Naive thymus-derived CD4-positive, alpha-beta T cell (primary cell): Measurements from ENCODE around the gene EPHA3. TPM values are rescaled to one million over a fixed set of nuclear protein-coding genes. Genes with fewer than 3 reads are reported as not detected.

ENCODE experiments used
- ATAC-seq: fragments of 150-1000 bp; cut with Tn5 transposase; 2 replicates; pipeline ENCODE4 v1.10.0; 2021; ENCODE audit warnings: mild to moderate bottlenecking, moderate library complexity
- CTCF ChIA-PET: fragments of 350-600 bp; sonication (Branson Sonifier 250); formaldehyde crosslinking; loops from one replicate; lab custom pipeline; 2021; ENCODE audit warnings: antibody characterized with exemption; lab: Charles Lee
- POLR2A ChIA-PET: fragments of 350-600 bp; sonication (Branson Sonifier 250); formaldehyde crosslinking; loops from one replicate; lab custom pipeline; 2021; ENCODE audit warnings: antibody characterized with exemption, inconsistent platforms; lab: Charles Lee
- DNase-seq, 9 donors: peaks; one replicate each; pipeline versions ENCODE4 v3.0.0 to v3.0.0-alpha.2; 2020 to 2022; ENCODE audit warnings: mixed read lengths in 1 of 9
- H3K27ac ChIP-seq: one replicate; pipeline ENCODE4 v1.7.0; 2013; ENCODE audit warnings: mild to moderate bottlenecking, low read depth, low read length, moderate library complexity
- H3K27me3 ChIP-seq, 2 donors: one replicate each; pipeline ENCODE4 v1.7.0; 2013; ENCODE audit warnings: low read length in 2 of 2, mild to moderate bottlenecking in 2 of 2, moderate library complexity in 2 of 2; ENCODE audit not compliant: control insufficient read depth in 2 of 2, insufficient read depth in 2 of 2
- H3K36me3 ChIP-seq, 3 experiments: 1 replicate in 2 of 3; 2 replicates in 1 of 3; pipeline ENCODE4 v1.7.0; 2013; ENCODE audit warnings: low read length in 3 of 3, mild to moderate bottlenecking in 3 of 3, moderate library complexity in 1 of 3; ENCODE audit not compliant: insufficient read depth in 3 of 3, control insufficient read depth in 2 of 3
- H3K4me1 ChIP-seq, 2 donors: one replicate each; pipeline ENCODE4 v1.7.0; 2013; ENCODE audit warnings: low read length in 2 of 2, mild to moderate bottlenecking in 2 of 2, moderate library complexity in 1 of 2; ENCODE audit not compliant: control insufficient read depth in 2 of 2, insufficient read depth in 2 of 2
- H3K4me3 ChIP-seq: 2 replicates; pipeline ENCODE4 v1.7.0; 2013; ENCODE audit warnings: mild to moderate bottlenecking, low read length
- H3K9me3 ChIP-seq, 3 experiments: 1 replicate in 2 of 3; 2 replicates in 1 of 3; pipeline ENCODE4 v1.7.0; 2013; ENCODE audit warnings: low read length in 3 of 3; ENCODE audit not compliant: control insufficient read depth in 2 of 3
- H3K27ac Mint-ChIP-seq, 9 donors: one replicate each; pipeline ENCODE4 v1.8.0; 2020 to 2022; ENCODE audit warnings: mixed read lengths in 9 of 9, mild to moderate bottlenecking in 8 of 9, moderate library complexity in 5 of 9, inconsistent platforms in 2 of 9
- H3K27me3 Mint-ChIP-seq, 5 donors: one replicate each; pipeline ENCODE4 v1.8.0; 2021 to 2022; ENCODE audit warnings: mixed read lengths in 5 of 5, mild to moderate bottlenecking in 1 of 5
- H3K36me3 Mint-ChIP-seq, 5 donors: one replicate each; pipeline ENCODE4 v1.8.0; 2020 to 2022; ENCODE audit warnings: mixed read lengths in 5 of 5, mild to moderate bottlenecking in 3 of 5, inconsistent platforms in 1 of 5
- H3K4me1 Mint-ChIP-seq, 7 donors: one replicate each; pipeline ENCODE4 v1.8.0; 2020 to 2022; ENCODE audit warnings: mixed read lengths in 7 of 7, mild to moderate bottlenecking in 3 of 7, inconsistent platforms in 1 of 7
- H3K4me3 Mint-ChIP-seq, 10 donors: one replicate each; pipeline ENCODE4 v1.8.0; 2020 to 2022; ENCODE audit warnings: mild to moderate bottlenecking in 10 of 10, mixed read lengths in 10 of 10, moderate library complexity in 6 of 10, inconsistent platforms in 2 of 10
- H3K9me3 Mint-ChIP-seq, 11 donors: one replicate each; pipeline ENCODE4 v1.8.0; 2020 to 2022; ENCODE audit warnings: mixed read lengths in 11 of 11, mild to moderate bottlenecking in 4 of 11, inconsistent platforms in 1 of 11, moderate library complexity in 1 of 11
- intact Hi-C, 2 donors: fragments of 100-400 bp; cut with micrococcal nuclease; formaldehyde crosslinking; loops; one replicate each; pipeline ENCODE4 v1.15.1; 2023
- polyA plus RNA-seq, 2 donors: library from polyadenylated mRNA; unstranded; fragments of 300-500 nt; fragmentation: Illumina TruSeq; gene quantifications; one replicate each; pipeline ENCODE4 v1.2.3, GENCODE V29; 2021
- total RNA-seq, 6 experiments: library from RNA in 5 of 6; stranded (reverse) in 5 of 6; gene quantifications; 1 replicate in 5 of 6; 2 replicates in 1 of 6; pipeline ENCODE4 v1.2.3 and lab custom pipeline; 2021 to 2026

Gene EPHA3
- total and polyA plus RNA-seq, 7 experiments from 2014 or later, result not detected

DNA sequence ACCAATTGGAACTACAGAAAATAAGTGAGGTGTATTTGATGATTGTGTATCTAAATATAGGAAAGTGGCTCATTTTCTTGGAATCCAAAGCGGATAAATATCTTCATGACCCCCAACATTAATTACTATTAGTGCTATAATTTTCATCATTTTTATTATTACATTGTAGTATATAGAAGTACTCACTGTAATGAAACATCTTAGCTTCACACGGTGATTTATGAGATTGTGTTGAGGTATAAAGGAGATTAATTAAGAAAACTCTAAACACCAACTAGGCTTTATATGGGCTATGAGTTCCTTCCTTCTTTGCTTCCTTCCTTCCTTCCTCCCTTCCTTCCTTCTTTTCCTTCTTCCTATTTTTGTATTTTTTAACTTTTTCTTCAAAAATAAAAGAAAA, 52.2 kb downstream of the EPHA3 start:
- no peak for ATAC-seq
- H3K36me3 Mint-ChIP-seq, result no peaks in the 10 kb centered on the region
- no peak overlapping the region for H3K27ac ChIP-seq
- no peaks in the 10 kb centered on the region for H3K4me1 ChIP-seq
- no peaks in the 10 kb centered on the region for H3K4me1 Mint-ChIP-seq
- no peak overlapping the region for H3K27ac Mint-ChIP-seq
- H3K36me3 ChIP-seq, result no peaks in the 10 kb centered on the region
- no peak overlapping the region for H3K4me3 Mint-ChIP-seq
- ChIA-PET POLR2A (no interaction called here), CTCF (no interaction called here)
- no peak for DNase-seq
- intact Hi-C loops, result no loop called here
- peaks cover 0 to 6% (median 0%) of the 10 kb centered on the region in 11 donors for H3K9me3 Mint-ChIP-seq
- H3K27me3 Mint-ChIP-seq, result no peaks in the 10 kb centered on the region
- H3K27me3 ChIP-seq, result no peaks in the 10 kb centered on the region
- no peaks in the 10 kb centered on the region for H3K9me3 ChIP-seq
- H3K4me3 ChIP-seq, result no peak overlapping the region

DNA sequence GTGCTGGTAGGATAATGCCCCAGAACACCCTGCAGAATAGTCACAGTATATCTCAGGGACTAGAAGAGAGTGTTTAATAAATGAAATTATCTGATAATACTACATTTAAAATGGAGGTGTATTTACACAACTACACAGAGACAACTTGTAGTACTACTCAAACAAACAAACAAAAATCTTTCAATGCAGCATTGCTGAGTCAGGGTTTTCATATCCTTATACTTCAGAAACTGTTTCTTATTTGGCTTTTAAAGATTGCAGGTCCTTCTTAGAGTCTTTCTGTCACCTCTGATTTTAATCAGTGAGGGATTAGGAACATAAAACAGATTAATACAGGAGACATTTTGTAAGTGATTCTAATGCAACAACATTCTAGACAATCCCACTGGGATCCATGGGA, 57.4 kb downstream of the EPHA3 start:
- no peak overlapping the region for H3K27ac ChIP-seq
- H3K4me3 ChIP-seq, result no peak overlapping the region
- H3K4me1 ChIP-seq, result no peaks in the 10 kb centered on the region
- ATAC-seq, result no peak
- Mint-ChIP-seq H3K4me3 (no peak overlapping the region), H3K27ac (no peak overlapping the region), H3K27me3 (no peaks in the 10 kb centered on the region), H3K36me3 (no peaks in the 10 kb centered on the region), H3K9me3 (peaks cover 0 to 6% (median 0%) of the 10 kb centered on the region in 11 donors), H3K4me1 (no peaks in the 10 kb centered on the region)
- no peaks in the 10 kb centered on the region for H3K9me3 ChIP-seq
- no peak for DNase-seq
- intact Hi-C loops, result no loop called here
- H3K27me3 ChIP-seq, result no peaks in the 10 kb centered on the region
- no peaks in the 10 kb centered on the region for H3K36me3 ChIP-seq
- CTCF ChIA-PET, result no interaction called here
- POLR2A ChIA-PET, result no interaction called here

DNA sequence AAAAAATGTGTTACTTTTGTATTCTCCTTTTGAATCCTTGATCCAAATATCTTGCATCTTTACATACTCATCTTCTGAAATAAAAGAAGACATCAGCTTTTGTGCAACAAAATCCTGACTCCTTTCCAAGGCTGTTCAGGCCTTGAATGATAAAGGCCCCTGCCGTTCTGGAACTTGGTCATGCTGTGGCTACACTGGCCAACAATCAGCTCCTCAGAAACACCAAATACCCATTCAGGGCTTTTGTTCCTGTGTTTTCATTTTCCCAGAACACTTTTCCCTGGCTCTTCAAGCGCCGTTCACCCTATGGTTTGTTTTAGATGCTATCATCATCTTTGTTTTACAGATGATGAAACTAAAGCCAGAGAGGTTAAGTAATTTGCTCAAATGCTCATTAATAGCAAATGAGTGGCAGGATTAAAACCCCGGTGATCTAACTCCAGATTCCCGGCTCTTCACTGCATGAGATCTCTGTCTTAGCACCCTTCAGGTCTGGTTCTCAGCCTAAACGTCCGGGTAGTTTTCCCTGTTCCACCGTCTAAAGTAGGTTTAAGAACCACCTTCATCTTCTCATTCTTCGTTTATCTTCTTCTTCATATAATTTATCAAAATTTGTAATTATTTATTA, 58.3 kb downstream of the EPHA3 start:
- H3K27ac ChIP-seq, result no peak overlapping the region
- no peaks in the 10 kb centered on the region for H3K27me3 Mint-ChIP-seq
- no peaks in the 10 kb centered on the region for H3K9me3 ChIP-seq
- no peak overlapping the region for H3K4me3 ChIP-seq
- H3K4me1 ChIP-seq, result no peaks in the 10 kb centered on the region
- ATAC-seq (no peak), DNase-seq (no peak)
- H3K9me3 Mint-ChIP-seq, result peaks cover 0 to 6% (median 0%) of the 10 kb centered on the region in 11 donors
- ChIA-PET POLR2A (no interaction called here), CTCF (interaction anchor here (0.6 kb wide), 1 partner anchor 9 kb away, joined by 3 read pairs; no protein-coding TSS in a partner anchor)
- no peaks in the 10 kb centered on the region for H3K36me3 ChIP-seq
- no peak overlapping the region for H3K4me3 Mint-ChIP-seq
- no peaks in the 10 kb centered on the region for H3K4me1 Mint-ChIP-seq
- H3K27ac Mint-ChIP-seq, result no peak overlapping the region
- H3K27me3 ChIP-seq, result no peaks in the 10 kb centered on the region
- H3K36me3 Mint-ChIP-seq, result no peaks in the 10 kb centered on the region
- intact Hi-C loops, result no loop called here

DNA sequence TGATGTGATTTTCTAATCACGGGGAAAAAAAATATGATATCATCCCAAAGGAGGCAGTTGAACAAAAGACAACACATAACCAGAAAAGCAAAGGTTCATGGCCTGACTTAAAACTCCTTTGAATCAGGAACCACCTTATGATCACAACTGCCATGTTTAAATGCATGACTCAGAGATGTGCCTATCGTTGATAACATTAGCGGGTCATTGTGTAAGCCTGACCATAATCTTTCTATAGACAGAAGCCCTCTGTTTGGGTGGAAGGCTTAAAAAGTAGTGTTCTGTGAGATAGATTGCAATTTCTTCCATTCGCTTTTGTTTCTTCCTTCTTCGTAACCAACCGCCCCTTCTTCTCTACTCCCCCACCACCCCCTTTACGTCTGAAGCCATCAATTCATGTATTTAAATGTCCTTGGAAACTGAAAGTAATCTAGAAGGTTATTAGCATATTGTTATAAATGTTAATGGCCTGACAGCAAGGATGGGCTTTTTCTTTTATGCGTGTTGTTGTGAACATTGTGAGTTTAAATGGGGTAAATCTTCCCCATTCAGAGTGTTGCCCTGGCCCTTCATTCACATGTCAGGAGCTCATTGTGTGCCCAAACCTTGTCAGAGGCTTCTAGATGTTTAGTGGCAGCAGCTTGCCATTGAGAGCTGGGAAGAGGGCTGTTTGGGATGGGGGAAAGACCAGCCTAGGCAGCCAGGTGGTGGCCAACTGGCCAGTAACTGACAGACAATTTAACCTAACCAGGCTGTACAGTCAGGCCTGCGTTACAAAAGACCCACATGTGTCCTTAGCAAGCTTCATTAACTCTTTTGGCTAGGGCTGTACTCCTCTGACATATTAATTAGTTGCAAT, 64.5 kb downstream of the EPHA3 start:
- CTCF ChIA-PET, result no interaction called here
- DNase-seq (no peak), ATAC-seq (no peak)
- Mint-ChIP-seq H3K27ac (no peak overlapping the region), H3K27me3 (no peaks in the 10 kb centered on the region), H3K36me3 (no peaks in the 10 kb centered on the region), H3K4me3 (no peak overlapping the region), H3K9me3 (peaks cover 0 to 2% (median 0%) of the 10 kb centered on the region in 11 donors), H3K4me1 (no peaks in the 10 kb centered on the region)
- Histone ChIP-seq H3K4me1 (no peaks in the 10 kb centered on the region), H3K27ac (no peak overlapping the region), H3K4me3 (no peak overlapping the region), H3K27me3 (no peaks in the 10 kb centered on the region), H3K36me3 (no peaks in the 10 kb centered on the region), H3K9me3 (no peaks in the 10 kb centered on the region)
- intact Hi-C loops, result no loop called here
- POLR2A ChIA-PET, result no interaction called here

DNA sequence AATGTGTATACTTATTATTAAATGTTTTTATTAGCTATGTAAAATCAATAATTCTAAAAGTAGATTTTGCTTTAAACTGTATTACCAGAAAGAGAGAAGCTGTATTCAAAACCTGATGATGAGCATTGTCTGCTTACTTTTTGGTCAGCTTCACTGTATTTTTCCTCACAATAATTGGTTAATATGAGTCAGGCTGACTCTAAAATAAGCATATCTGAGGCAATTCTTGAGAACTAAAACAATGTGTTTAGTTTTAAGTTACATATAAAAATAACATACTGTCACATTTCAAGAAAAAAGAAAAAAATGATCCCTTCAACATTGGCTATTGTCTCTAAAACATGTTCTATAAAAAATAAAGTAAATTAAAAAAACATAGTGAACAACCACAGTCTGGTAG, 66.1 kb downstream of the EPHA3 start:
- Histone ChIP-seq H3K4me3 (no peak overlapping the region), H3K27ac (no peak overlapping the region), H3K36me3 (no peaks in the 10 kb centered on the region), H3K4me1 (no peaks in the 10 kb centered on the region), H3K9me3 (no peaks in the 10 kb centered on the region), H3K27me3 (no peaks in the 10 kb centered on the region)
- H3K36me3 Mint-ChIP-seq, result no peaks in the 10 kb centered on the region
- H3K4me1 Mint-ChIP-seq, result no peaks in the 10 kb centered on the region
- ChIA-PET CTCF (no interaction called here), POLR2A (no interaction called here)
- no peak for DNase-seq
- no peak for ATAC-seq
- intact Hi-C loops, result no loop called here
- H3K27me3 Mint-ChIP-seq, result no peaks in the 10 kb centered on the region
- H3K9me3 Mint-ChIP-seq, result peaks cover 0 to 2% (median 0%) of the 10 kb centered on the region in 11 donors
- H3K27ac Mint-ChIP-seq, result no peak overlapping the region
- H3K4me3 Mint-ChIP-seq, result no peak overlapping the region

DNA sequence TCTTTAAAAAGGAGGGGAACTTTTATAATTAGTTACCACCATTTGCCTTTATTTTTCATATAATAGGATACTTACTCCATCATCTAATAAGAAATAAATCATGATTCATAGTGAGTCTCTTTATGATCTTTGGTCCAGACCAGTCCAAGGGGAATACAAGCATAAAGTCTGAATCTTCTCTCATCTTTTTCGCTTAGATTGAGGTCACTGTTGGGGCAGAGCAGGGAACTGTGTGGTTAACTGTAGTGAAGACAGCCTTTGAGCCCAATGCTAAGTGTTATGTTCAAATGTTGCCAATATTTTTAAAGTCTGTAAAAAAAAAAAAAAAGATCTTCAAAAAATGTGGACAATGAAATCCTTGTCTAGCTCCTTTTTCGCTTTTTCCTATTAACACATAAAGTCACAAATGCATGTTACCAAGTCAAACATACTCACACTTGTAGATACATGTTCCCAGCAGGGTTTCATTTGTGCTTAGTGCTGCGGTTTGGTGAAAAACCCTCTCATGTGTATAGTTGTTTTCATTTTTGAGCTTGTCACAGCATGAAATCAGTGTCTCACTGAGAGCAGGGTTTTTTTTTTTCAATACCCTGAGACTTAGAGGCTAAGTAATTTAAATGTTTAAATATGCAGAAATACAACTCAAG, 72.1 kb downstream of the EPHA3 start:
- ChIA-PET POLR2A (no interaction called here), CTCF (no interaction called here)
- Histone ChIP-seq H3K27me3 (no peaks in the 10 kb centered on the region), H3K36me3 (no peaks in the 10 kb centered on the region), H3K27ac (no peak overlapping the region), H3K4me1 (no peaks in the 10 kb centered on the region), H3K9me3 (no peaks in the 10 kb centered on the region), H3K4me3 (no peak overlapping the region)
- no peaks in the 10 kb centered on the region for H3K27me3 Mint-ChIP-seq
- H3K27ac Mint-ChIP-seq, result no peak overlapping the region
- no peaks in the 10 kb centered on the region for H3K36me3 Mint-ChIP-seq
- peaks cover 0 to 6% (median 0%) of the 10 kb centered on the region in 11 donors for H3K9me3 Mint-ChIP-seq
- H3K4me3 Mint-ChIP-seq, result no peak overlapping the region
- intact Hi-C loops, result no loop called here
- DNase-seq, result no peak
- ATAC-seq, result no peak
- H3K4me1 Mint-ChIP-seq, result no peaks in the 10 kb centered on the region
